COR-L47 (cell line): Measurements from ENCODE around the gene HS3ST2.
A peak's percentile ranks its signal among the peaks of the same experiment; 100 is the strongest.
"Not testable (repeated sequence)": the region's sequence is repeated elsewhere in the genome, so short reads cannot be mapped to it uniquely, and the experiment has no call there.

Experiments
- DNase-seq: peaks from one replicate; lab custom pipeline; 2025; lab: John Stamatoyannopoulos, UW

The HS3ST2 gene

GRCh38 chr16:22878955-22879354 is 65.0 kb downstream of the HS3ST2 start:
- DNase-seq, result no peak

GRCh38 chr16:22879466-22879865 is 65.5 kb downstream of the HS3ST2 start:
- DNase-seq, result no peak

DNA sequence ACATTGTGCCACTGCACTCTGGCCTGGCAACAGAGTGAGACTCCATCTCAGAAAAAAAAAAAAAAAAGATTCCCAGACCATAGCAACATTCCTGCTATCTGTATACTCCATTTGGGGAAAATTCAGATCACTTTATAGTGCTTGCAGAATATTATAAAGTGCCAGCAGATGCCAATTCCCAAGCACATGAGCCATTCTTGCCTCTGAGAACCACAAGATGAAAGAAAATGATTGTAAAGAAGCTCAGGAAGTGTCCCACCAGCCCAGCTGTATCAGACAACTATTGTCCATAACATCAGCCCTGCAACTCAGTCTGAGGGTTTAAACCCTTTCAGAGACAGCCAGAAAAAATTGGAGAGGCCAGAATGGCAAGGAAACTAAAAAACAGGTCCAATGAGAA is 69.0 kb downstream of the HS3ST2 start:
- no peak for DNase-seq

- no peak for DNase-seq
These were observed 72.0 kb downstream of the HS3ST2 start for GRCh38 chr16:22885951-22886350.

- no peak for DNase-seq
These were observed 73.0 kb downstream of the HS3ST2 start for GRCh38 chr16:22886927-22887326.

DNA sequence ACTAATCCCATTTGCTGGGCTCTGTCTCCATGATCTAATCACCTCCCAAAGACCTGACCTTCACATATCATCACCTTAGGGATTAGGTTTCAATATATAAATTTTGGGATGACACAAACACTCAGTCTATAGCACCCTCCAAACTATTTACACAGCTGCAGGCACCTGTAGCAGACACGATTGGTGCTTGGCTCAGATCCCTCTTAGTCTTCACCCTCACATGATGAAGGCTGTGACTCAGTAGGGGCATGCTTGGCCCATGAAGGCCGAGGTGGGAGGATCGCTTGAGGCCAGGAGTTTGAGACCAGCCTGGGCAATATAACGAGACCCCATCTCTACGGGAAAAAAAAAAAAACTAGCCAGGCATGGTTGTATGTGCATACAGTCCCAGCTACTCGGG is 73.5 kb downstream of the HS3ST2 start:
- DNase-seq, result no peak

GRCh38 chr16:22888791-22889190 is 74.8 kb downstream of the HS3ST2 start:
- no peak for DNase-seq

DNA sequence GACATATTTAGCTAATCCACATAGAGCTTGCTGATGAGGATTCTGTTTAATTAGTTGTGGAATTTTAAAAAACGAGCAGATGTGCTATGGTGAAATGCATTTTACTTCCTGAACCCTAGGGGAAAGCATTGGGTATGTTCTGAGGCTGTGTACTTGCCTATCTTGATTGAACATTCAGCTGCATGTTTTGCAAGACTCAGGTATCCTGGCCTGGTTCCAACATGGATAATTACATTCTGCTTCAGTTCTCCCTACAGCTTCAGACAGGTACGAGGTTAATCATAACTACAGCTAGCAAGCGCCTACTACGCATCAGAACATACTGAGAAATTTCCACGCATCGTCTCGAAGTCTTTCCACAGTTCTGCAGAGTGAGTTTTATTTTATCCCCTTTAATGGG is 77.0 kb downstream of the HS3ST2 start:
- DNase-seq, result no peak

- DNase-seq, result no peak
These were observed 83.2 kb downstream of the HS3ST2 start for GRCh38 chr16:22897184-22897583.

DNA sequence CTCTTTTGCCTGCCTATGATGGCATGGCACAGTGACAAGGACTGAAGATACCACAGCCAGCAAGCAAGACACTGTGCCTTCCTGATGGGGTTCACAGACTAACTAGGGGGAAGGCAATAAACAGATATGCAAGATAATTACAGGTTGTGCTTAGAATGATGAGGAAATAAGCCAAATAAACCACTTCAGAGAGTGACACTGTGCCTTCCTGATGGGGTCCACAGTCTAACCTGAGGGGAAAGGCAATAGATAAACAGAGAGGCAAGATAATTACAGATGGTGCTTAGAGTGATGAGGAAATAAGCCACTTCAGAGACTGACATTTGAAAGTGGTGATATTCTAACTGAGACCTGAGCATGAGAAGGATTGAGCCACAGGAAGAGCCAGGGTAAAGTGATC is 84.2 kb downstream of the HS3ST2 start:
- DNase-seq, result no peak

DNA sequence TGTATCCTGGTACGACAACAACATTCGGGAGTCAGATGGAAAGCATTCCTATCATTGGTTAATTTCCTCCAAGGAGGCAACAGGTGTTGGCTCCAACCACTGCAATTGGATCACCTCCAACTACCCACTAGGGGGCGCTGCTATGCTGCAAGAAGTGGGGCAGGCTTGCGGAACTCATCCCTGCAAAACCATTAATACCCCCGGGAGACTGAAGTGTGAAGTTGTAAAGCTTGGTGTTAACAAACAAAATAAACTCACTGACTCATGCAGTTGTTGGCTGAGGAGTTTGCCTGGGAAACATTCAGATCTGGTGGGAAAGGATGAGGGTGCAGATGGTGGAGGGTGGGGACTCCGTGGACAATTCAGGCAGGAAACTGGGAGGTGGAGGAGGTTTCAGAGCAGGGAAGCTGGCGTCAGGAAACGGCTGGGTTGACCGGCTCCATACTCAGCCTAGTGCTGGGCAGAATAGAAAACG is 84.9 kb downstream of the HS3ST2 start:
- peak; percentile 64 for DNase-seq

GRCh38 chr16:22899567-22899966 is 85.6 kb downstream of the HS3ST2 start:
- DNase-seq, result not testable (repeated sequence)

DNA sequence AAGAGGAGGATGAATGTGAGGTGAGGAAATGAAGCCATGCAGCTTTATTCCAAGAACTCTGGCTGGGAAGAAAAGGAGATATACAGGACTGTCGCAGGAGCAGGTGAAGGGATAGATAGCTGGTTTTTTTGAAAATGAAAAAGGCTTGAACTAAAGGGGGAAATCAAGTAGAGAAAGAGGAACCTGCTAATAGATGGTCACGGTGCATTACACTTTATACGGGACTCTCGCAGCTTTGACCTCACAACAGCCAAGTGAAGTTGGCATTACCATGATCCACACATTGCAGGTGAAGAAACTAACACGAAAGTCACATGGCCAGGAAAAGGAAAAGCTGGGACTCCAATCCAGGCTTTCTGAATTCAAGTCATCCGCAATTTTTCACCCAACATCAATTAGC is 86.9 kb downstream of the HS3ST2 start:
- no peak for DNase-seq

GRCh38 chr16:22901563-22901962 is 87.6 kb downstream of the HS3ST2 start:
- DNase-seq, result no peak

DNA sequence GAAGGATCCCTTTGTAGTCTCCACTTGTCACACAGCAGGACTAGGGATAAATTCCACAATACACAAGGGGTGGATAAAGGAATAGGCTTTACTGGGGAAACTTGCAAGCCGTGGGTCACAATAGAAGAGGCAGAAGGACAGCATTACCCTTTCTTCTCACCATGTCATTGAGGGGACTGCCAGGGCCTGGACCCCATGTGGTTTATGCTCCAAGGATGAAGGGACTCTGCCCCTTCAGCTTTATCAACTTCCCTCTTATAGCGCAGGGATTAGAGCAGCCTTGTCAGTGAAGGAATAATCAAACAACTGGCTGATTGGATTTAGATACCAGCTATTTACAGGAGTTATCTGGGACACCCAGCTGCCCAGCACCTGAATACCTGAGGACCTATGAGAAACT is 89.8 kb downstream of the HS3ST2 start:
- DNase-seq, result no peak

GRCh38 chr16:22912654-22913053 is 98.7 kb downstream of the HS3ST2 start:
- no peak for DNase-seq

DNA sequence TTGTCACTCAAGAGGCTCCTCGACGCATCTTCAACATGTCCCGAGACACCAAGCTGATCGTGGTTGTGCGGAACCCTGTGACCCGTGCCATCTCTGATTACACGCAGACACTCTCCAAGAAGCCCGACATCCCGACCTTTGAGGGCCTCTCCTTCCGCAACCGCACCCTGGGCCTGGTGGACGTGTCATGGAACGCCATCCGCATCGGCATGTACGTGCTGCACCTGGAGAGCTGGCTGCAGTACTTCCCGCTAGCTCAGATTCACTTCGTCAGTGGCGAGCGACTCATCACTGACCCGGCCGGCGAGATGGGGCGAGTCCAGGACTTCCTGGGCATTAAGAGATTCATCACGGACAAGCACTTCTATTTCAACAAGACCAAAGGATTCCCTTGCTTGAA is 101.0 kb downstream of the HS3ST2 start:
- DNase-seq, result no peak

DNA sequence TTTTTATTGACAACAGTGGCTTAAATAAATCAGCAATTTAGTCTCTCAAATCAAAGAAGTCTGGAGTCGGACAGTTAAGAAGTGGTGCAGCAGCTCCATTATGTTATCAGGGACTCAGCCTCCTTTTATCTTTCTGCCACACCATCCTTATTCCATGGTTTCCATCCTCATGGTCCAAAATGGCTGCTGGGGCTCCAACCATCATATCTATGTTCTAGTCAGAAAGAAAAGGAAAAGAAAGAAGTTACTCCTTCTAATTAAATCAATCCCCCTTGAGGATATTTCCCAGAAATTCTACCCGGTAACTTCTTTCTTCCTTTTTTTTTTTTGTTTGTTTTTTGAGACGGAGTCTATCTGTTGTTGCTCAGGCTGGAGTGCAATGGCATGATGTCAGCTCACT is 109.5 kb downstream of the HS3ST2 start:
- no peak for DNase-seq

GRCh38 chr16:22924492-22924891 is 110.5 kb downstream of the HS3ST2 start:
- DNase-seq, result no peak

- DNase-seq, result no peak
These were observed 112.3 kb downstream of the HS3ST2 start for GRCh38 chr16:22926105-22926751.

DNA sequence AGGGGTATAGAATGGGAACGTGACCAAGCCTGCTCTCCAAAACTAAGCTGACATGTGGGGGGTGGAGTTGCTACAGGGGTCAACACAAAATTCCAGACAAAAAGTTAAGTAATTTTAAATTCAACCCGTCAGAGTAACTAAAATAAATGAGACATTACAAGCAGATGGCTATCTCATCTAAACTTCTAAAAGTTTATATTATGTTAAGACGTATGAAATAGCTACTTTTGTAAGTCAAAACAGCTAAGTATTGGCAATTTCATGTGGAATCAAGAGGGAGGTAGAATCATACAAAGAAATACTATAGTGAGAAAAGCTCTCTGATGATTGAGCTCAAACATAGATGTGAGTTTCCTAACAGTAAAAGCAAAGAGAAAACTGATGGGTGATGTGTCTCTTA is 113.3 kb downstream of the HS3ST2 start:
- no peak for DNase-seq

DNA sequence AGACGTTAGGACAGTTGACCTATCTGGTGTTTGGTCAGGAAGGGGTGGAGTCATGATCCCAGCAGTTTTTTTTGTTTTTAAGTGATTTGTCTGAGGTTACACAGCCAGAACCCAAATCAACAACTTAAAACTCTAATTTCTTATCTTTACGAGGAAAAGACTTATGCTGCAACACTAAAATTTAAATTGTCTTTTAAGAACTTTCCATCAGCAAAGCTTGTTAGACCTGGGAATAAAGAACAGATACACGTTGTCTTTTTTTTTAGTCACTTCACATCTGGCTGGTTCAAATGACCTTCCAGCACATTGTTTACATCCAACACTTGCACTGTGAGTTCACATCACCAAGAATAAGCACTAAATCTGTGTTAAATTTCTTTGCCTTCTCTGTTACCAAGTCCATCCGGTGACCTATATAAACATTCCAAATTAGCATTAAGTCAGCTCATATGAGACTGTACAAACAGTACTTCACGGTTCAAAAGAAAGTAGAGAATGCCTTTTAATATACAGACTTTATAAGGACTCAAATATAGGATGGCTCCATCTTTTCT is 115.0 kb downstream of the HS3ST2 start:
- no peak for DNase-seq

GRCh38 chr16:22929461-22929860 is 115.5 kb downstream of the HS3ST2 start:
- DNase-seq, result no peak
